Stimulated activated CD4-positive, alpha-beta T cell treated with anti-CD3 and anti-CD28 coated beads, Interleukin-1b, Interleukin-23, amount 100 ng/mL, for 48 hours (primary cell): ENCODE results near the gene RAD50.
A peak's percentile ranks its signal among the peaks of the same experiment; 100 is the strongest.
"Not testable (repeated sequence)": the region's sequence is repeated elsewhere in the genome, so short reads cannot be mapped to it uniquely, and the experiment has no call there.

ENCODE experiments used
- DNase-seq: peaks from one replicate; pipeline ENCODE4 v3.0.0-alpha.2; 2020

RAD50 gene

GRCh38 chr5:132677682-132678400, 121.1 kb downstream of the RAD50 start:
- DNase-seq: no peak

GRCh38 chr5:132678735-132679134, 122.0 kb downstream of the RAD50 start:
- no peak for DNase-seq

- no peak for DNase-seq
Observed at GRCh38 chr5:132679166-132679565, 122.4 kb downstream of the RAD50 start.

- no peak for DNase-seq
Observed at GRCh38 chr5:132679717-132680380, 123.1 kb downstream of the RAD50 start.

GRCh38 chr5:132680780-132681475, 124.2 kb downstream of the RAD50 start:
- no peak for DNase-seq

- DNase-seq: no peak
Observed at GRCh38 chr5:132681476-132681831, 124.7 kb downstream of the RAD50 start.

- no peak for DNase-seq
Observed at GRCh38 chr5:132681983-132682382, 125.2 kb downstream of the RAD50 start.

- DNase-seq: no peak
Observed at GRCh38 chr5:132684491-132684890, 127.7 kb downstream of the RAD50 start.

GRCh38 chr5:132684922-132685720, 128.3 kb downstream of the RAD50 start:
- DNase-seq: peak; percentile 35

- DNase-seq: no peak
Observed at GRCh38 chr5:132686193-132686592, 129.4 kb downstream of the RAD50 start.

GRCh38 chr5:132687995-132688394, 131.2 kb downstream of the RAD50 start:
- DNase-seq: peak; percentile 37

- DNase-seq: no peak
Observed at GRCh38 chr5:132688536-132689339, 132.0 kb downstream of the RAD50 start.

GRCh38 chr5:132689513-132689912, 132.7 kb downstream of the RAD50 start:
- DNase-seq: no peak

GRCh38 chr5:132690156-132690555, 133.4 kb downstream of the RAD50 start:
- DNase-seq: no peak

- DNase-seq: not testable (repeated sequence)
Observed at GRCh38 chr5:132691755-132692631, 135.2 kb downstream of the RAD50 start.

- no peak for DNase-seq
Observed at GRCh38 chr5:132692632-132692967, 135.8 kb downstream of the RAD50 start.
